Measurements from ENCODE around the gene SLC35B2.

Gene SLC35B2

GRCh38 chr6:44253307-44254101 lies 3.8 kb downstream of the SLC35B2 start:
- Histone ChIP-seq H3K36me3 (ENCODE audit: control insufficient read depth in 2 of 2, insufficient read depth in 2 of 2, low read length in 2 of 2) (peaks cover 61 to 65% of the 10 kb centered on the region in 2 donors), H3K9ac (ENCODE audit: low read depth in 1 of 2, low read length in 2 of 2) (no peak overlapping the region), H3K9me3 (ENCODE audit: control insufficient read depth in 2 of 2, low read length in 2 of 2) (no peaks in the 10 kb centered on the region), H3K4me1 (ENCODE audit: control insufficient read depth in 2 of 2, insufficient read depth in 2 of 2, low read length in 2 of 2) (peaks cover 17 to 18% of the 10 kb centered on the region in 2 donors), H3K27ac (ENCODE audit: low read depth in 2 of 2, low read length in 2 of 2) (no peak overlapping the region), H3K4me3 (ENCODE audit: low read length in 2 of 2) (no peak overlapping the region), H3K27me3 (ENCODE audit: control insufficient read depth in 2 of 2, insufficient read depth in 2 of 2, low read length in 2 of 2) (no peaks in the 10 kb centered on the region)

DNA sequence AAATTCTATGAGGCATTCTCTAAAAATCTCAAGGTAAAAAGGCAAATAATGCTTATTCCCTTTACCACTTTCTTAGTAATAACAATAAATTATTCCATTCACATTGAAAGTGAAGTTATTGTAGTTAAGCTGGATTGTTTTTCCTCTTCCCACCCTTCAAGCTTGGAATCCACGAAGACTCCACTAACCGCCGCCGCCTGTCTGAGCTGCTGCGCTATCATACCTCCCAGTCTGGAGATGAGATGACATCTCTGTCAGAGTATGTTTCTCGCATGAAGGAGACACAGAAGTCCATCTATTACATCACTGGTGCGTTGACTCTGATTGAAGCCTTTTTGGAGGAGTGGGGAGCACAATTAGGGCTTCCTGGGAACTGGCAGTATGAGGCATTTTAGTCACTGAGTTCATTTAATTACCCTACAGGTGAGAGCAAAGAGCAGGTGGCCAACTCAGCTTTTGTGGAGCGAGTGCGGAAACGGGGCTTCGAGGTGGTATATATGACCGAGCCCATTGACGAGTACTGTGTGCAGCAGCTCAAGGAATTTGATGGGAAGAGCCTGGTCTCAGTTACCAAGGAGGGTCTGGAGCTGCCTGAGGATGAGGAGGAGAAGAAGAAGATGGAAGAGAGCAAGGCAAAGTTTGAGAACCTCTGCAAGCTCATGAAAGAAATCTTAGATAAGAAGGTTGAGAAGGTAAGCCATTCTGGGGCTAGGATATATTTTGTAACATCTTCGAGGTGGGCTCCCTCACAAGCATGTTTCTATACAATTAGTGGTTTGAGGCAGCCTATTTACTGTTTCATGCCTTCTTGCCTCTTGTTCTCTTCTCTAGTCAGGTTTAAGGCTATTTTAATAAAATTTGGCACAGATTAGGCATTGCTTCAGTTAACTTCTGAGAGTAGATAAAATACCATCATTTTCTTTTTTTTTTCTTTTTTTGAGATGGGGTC lies 5.5 kb downstream of the SLC35B2 start:
- Histone ChIP-seq H3K36me3 (ENCODE audit: control insufficient read depth in 2 of 2, insufficient read depth in 2 of 2, low read length in 2 of 2) (peaks cover 61 to 65% of the 10 kb centered on the region in 2 donors), H3K4me3 (ENCODE audit: low read length in 2 of 2) (no peak overlapping the region), H3K27ac (ENCODE audit: low read depth in 2 of 2, low read length in 2 of 2) (no peak overlapping the region), H3K9me3 (ENCODE audit: control insufficient read depth in 2 of 2, low read length in 2 of 2) (no peaks in the 10 kb centered on the region), H3K4me1 (ENCODE audit: control insufficient read depth in 2 of 2, insufficient read depth in 2 of 2, low read length in 2 of 2) (peaks cover 15 to 17% of the 10 kb centered on the region in 2 donors), H3K9ac (ENCODE audit: low read depth in 1 of 2, low read length in 2 of 2) (no peak overlapping the region), H3K27me3 (ENCODE audit: control insufficient read depth in 2 of 2, insufficient read depth in 2 of 2, low read length in 2 of 2) (no peaks in the 10 kb centered on the region)

- Histone ChIP-seq H3K36me3 (ENCODE audit: control insufficient read depth in 2 of 2, insufficient read depth in 2 of 2, low read length in 2 of 2) (peaks cover 61 to 65% of the 10 kb centered on the region in 2 donors), H3K4me1 (ENCODE audit: control insufficient read depth in 2 of 2, insufficient read depth in 2 of 2, low read length in 2 of 2) (peaks cover 5 to 13% of the 10 kb centered on the region in 2 donors)
Measured at GRCh38 chr6:44250718-44251123, 6.6 kb downstream of the SLC35B2 start.

DNA sequence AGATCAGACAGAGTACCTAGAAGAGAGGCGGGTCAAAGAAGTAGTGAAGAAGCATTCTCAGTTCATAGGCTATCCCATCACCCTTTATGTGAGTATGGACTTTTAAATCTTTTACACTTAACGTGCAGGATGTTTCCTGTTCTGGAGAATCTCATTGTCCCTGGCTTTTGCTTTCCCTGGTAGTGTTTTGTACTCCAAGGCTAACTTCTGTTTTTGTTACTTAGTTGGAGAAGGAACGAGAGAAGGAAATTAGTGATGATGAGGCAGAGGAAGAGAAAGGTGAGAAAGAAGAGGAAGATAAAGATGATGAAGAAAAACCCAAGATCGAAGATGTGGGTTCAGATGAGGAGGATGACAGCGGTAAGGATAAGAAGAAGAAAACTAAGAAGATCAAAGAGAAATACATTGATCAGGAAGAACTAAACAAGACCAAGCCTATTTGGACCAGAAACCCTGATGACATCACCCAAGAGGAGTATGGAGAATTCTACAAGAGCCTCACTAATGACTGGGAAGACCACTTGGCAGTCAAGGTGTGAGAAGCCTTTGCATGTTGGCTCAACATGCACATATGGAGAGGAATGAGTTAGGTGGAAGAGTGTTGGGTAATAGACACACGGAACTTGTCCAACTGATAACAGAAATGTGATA lies 7.1 kb downstream of the SLC35B2 start:
- H3K4me1 ChIP-seq (ENCODE audit: control insufficient read depth in 2 of 2, insufficient read depth in 2 of 2, low read length in 2 of 2): peaks cover 7 to 15% of the 10 kb centered on the region in 2 donors
- H3K27me3 ChIP-seq (ENCODE audit: control insufficient read depth in 2 of 2, insufficient read depth in 2 of 2, low read length in 2 of 2): no peaks in the 10 kb centered on the region
- H3K9me3 ChIP-seq (ENCODE audit: control insufficient read depth in 2 of 2, low read length in 2 of 2): no peaks in the 10 kb centered on the region
- no peak overlapping the region for H3K9ac ChIP-seq (ENCODE audit: low read depth in 1 of 2, low read length in 2 of 2)
- peaks cover 60 to 62% of the 10 kb centered on the region in 2 donors for H3K36me3 ChIP-seq (ENCODE audit: control insufficient read depth in 2 of 2, insufficient read depth in 2 of 2, low read length in 2 of 2)
- no peak overlapping the region for H3K4me3 ChIP-seq (ENCODE audit: low read length in 2 of 2)
- H3K27ac ChIP-seq (ENCODE audit: low read depth in 2 of 2, low read length in 2 of 2): no peak overlapping the region

More at GRCh38 chr6:44250718-44251123, 6.6 kb downstream of the SLC35B2 start:
- no peaks in the 10 kb centered on the region for H3K9me3 ChIP-seq (ENCODE audit: control insufficient read depth in 2 of 2, low read length in 2 of 2)
- no peaks in the 10 kb centered on the region for H3K27me3 ChIP-seq (ENCODE audit: control insufficient read depth in 2 of 2, insufficient read depth in 2 of 2, low read length in 2 of 2)
- no peak overlapping the region for H3K27ac ChIP-seq (ENCODE audit: low read depth in 2 of 2, low read length in 2 of 2)
- no peak overlapping the region for H3K4me3 ChIP-seq (ENCODE audit: low read length in 2 of 2)
- H3K9ac ChIP-seq (ENCODE audit: low read depth in 1 of 2, low read length in 2 of 2): no peak overlapping the region

GRCh38 chr6:44249082-44249748 lies 8.1 kb downstream of the SLC35B2 start:
- H3K4me1 ChIP-seq (ENCODE audit: control insufficient read depth in 2 of 2, insufficient read depth in 2 of 2, low read length in 2 of 2): peaks cover 7 to 15% of the 10 kb centered on the region in 2 donors
- H3K36me3 ChIP-seq (ENCODE audit: control insufficient read depth in 2 of 2, insufficient read depth in 2 of 2, low read length in 2 of 2): peaks cover 50 to 52% of the 10 kb centered on the region in 2 donors
- H3K27me3 ChIP-seq (ENCODE audit: control insufficient read depth in 2 of 2, insufficient read depth in 2 of 2, low read length in 2 of 2): no peaks in the 10 kb centered on the region
- no peak overlapping the region for H3K4me3 ChIP-seq (ENCODE audit: low read length in 2 of 2)
- H3K9ac ChIP-seq (ENCODE audit: low read depth in 1 of 2, low read length in 2 of 2): no peak overlapping the region
- H3K27ac ChIP-seq (ENCODE audit: low read depth in 2 of 2, low read length in 2 of 2): no peak overlapping the region
- H3K9me3 ChIP-seq (ENCODE audit: control insufficient read depth in 2 of 2, low read length in 2 of 2): no peaks in the 10 kb centered on the region

- Histone ChIP-seq H3K9me3 (ENCODE audit: control insufficient read depth in 2 of 2, low read length in 2 of 2) (no peaks in the 10 kb centered on the region), H3K4me1 (ENCODE audit: control insufficient read depth in 2 of 2, insufficient read depth in 2 of 2, low read length in 2 of 2) (peaks cover 7 to 15% of the 10 kb centered on the region in 2 donors), H3K27ac (ENCODE audit: low read depth in 2 of 2, low read length in 2 of 2) (peak overlapping the region; percentile 96 to 97), H3K27me3 (ENCODE audit: control insufficient read depth in 2 of 2, insufficient read depth in 2 of 2, low read length in 2 of 2) (no peaks in the 10 kb centered on the region), H3K9ac (ENCODE audit: low read depth in 1 of 2, low read length in 2 of 2) (peak overlapping the region; percentile 83 to 100), H3K4me3 (ENCODE audit: low read length in 2 of 2) (peak overlapping the region; percentile 84 to 100), H3K36me3 (ENCODE audit: control insufficient read depth in 2 of 2, insufficient read depth in 2 of 2, low read length in 2 of 2) (peaks cover 44 to 45% of the 10 kb centered on the region in 2 donors)
Measured at GRCh38 chr6:44248579-44248978, 8.7 kb downstream of the SLC35B2 start.

- Histone ChIP-seq H3K4me3 (ENCODE audit: low read length in 2 of 2) (peak overlapping the region; percentile 84 to 100), H3K4me1 (ENCODE audit: control insufficient read depth in 2 of 2, insufficient read depth in 2 of 2, low read length in 2 of 2) (peaks cover 7 to 15% of the 10 kb centered on the region in 2 donors), H3K36me3 (ENCODE audit: control insufficient read depth in 2 of 2, insufficient read depth in 2 of 2, low read length in 2 of 2) (peaks cover 35 to 36% of the 10 kb centered on the region in 2 donors), H3K27ac (ENCODE audit: low read depth in 2 of 2, low read length in 2 of 2) (peak overlapping the region; percentile 96 to 97), H3K27me3 (ENCODE audit: control insufficient read depth in 2 of 2, insufficient read depth in 2 of 2, low read length in 2 of 2) (no peaks in the 10 kb centered on the region), H3K9ac (ENCODE audit: low read depth in 1 of 2, low read length in 2 of 2) (peak overlapping the region; percentile 83 to 100), H3K9me3 (ENCODE audit: control insufficient read depth in 2 of 2, low read length in 2 of 2) (no peaks in the 10 kb centered on the region)
Measured at GRCh38 chr6:44247338-44248302, 9.7 kb downstream of the SLC35B2 start.

DNA sequence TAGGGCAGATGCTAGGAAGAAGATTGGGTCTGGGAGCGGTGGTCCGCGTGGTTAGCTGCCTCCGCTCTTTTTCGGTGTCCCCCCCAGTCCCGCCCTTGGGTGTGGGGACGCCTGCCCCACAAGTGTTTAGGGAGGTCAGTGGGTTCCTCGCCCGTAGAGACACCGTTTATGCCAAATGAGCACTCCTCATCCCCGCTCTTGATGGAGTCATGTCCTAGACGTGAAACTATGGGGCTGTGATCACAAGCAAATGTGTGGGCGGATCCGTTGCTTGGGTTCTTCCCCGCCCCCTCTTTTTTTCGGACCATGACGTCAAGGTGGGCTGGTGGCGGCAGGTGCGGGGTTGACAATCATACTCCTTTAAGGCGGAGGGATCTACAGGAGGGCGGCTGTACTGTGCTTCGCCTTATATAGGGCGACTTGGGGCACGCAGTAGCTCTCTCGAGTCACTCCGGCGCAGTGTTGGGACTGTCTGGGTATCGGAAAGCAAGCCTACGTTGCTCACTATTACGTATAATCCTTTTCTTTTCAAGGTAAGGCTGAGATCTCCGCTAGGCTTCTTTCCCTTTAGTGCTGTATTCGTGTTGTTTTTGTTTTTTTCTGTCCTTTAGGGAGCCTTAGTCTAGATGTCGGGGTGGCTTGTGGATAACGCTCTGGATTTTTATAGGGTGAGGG lies 10.5 kb downstream of the SLC35B2 start, which contains the start of gene HSP90AB1:
Gene HSP90AB1 (plus strand): TSS at position 439 of the 675 bp plus-strand sequence. CDS start 1,529 bp downstream, outside the sequence.
- Histone ChIP-seq H3K9ac (ENCODE audit: low read depth in 1 of 2, low read length in 2 of 2) (peak within 1 kb of the TSS; percentile 83 to 100), H3K27ac (ENCODE audit: low read depth in 2 of 2, low read length in 2 of 2) (peak within 1 kb of the TSS; percentile 96 to 97), H3K27me3 (ENCODE audit: control insufficient read depth in 2 of 2, insufficient read depth in 2 of 2, low read length in 2 of 2) (no peaks in the 10 kb centered on the region), H3K4me1 (ENCODE audit: control insufficient read depth in 2 of 2, insufficient read depth in 2 of 2, low read length in 2 of 2) (peaks cover 7 to 15% of the 10 kb centered on the region in 2 donors), H3K9me3 (ENCODE audit: control insufficient read depth in 2 of 2, low read length in 2 of 2) (no peaks in the 10 kb centered on the region), H3K4me3 (ENCODE audit: low read length in 2 of 2) (peak within 1 kb of the TSS; percentile 84 to 100), H3K36me3 (ENCODE audit: control insufficient read depth in 2 of 2, insufficient read depth in 2 of 2, low read length in 2 of 2) (peaks cover 29 to 31% of the 10 kb centered on the region in 2 donors)

Data from mucosa of rectum (tissue), 2 donors.